Measurements from ENCODE around the gene NPDC1.
"Not testable (repeated sequence)": the region's sequence is repeated elsewhere in the genome, so short reads cannot be mapped to it uniquely, and the experiment has no call there.

The NPDC1 gene

DNA sequence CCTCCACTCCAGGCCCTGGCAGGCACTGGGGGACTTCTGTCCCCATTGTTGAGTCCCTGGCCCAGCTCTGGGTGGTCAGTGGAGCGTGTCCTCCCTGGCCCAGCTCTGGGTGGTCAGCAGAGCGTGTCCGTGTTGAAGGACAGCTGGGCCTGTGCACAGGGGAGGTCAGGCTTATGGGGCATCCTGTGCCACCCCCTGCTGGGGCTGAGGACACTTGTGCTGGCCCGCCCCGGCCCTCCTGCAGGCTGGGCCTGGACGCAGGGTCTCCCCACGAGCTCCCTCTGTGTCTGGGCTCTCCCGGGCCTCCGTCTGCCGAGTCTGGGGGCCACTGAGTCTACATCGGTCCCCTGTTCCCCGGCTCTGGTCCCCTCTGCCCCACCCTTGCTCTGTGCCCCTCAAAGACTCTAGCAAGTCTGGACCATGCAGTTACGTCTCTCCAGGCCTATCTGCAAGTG, 38.1 kb downstream of the NPDC1 start:
- H3K4me3 ChIP-seq (ENCODE audit: low read length) = no peak overlapping the region
- no peak for TF ChIP-seq EZH2phosphoT487 (IDR thresholded peaks at IDR 0.05; ENCODE audit: low read depth)
- H2AFZ ChIP-seq (ENCODE audit: low read depth, low read length) = no peak overlapping the region
- H3K4me1 ChIP-seq (ENCODE audit: low read length) = no peaks in the 10 kb centered on the region
- no peaks in the 10 kb centered on the region; the same call in 1 of the 2 replicates for H3K27me3 ChIP-seq (ENCODE audit: low read depth, low read length)
- no peaks in the 10 kb centered on the region for H3K36me3 ChIP-seq (replicated peaks; ENCODE audit: low read depth, low read length)
- no peaks in the 10 kb centered on the region for H3K79me2 ChIP-seq (ENCODE audit: low read length)
- no peak overlapping the region for H3K4me2 ChIP-seq (ENCODE audit: low read length)
- H3K9ac ChIP-seq (ENCODE audit: low read length) = no peak overlapping the region
- H3K27ac ChIP-seq (ENCODE audit: low read length) = no peak overlapping the region
- no peaks in the 10 kb centered on the region for H3K9me3 ChIP-seq (ENCODE audit: insufficient read depth, low read length)
- H4K20me1 ChIP-seq (ENCODE audit: insufficient read depth, low read length) = no peaks in the 10 kb centered on the region

DNA sequence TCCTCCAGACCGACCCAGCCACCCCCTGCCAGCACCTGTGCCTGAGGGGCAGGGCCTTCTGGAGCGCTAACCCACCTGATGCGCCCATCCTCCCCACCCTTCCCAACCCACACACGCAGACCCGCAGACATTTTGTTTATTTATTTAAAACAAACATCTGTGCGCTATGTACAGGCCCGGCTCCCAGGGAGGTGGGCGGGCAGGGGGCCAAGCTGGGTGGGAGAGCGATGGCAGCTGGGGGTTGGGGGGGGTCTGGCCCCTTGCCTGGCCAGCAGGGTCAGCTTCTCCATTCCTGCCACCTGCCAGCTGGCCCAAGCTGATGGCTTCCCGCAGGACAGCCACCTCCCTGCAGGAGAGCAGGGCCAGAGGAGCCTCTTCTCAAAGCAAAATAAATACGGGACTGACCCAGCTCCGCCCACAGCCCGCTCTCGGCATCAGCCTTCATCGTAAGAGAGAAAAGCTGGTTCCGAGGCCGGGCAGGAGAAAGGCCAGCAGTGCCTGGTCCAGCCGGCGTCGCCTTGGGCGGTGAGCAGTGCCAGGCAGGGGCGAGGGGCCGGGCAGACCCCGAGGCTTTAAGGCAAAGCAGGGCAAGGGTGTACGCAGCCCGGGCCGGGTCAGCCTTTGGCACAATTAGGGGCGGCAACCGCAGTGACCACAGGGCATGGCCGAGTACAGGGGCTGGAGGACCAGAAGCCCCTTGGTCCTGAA, 38.7 kb downstream of the NPDC1 start:
- Histone ChIP-seq H3K9ac (ENCODE audit: low read length) (no peak overlapping the region), H3K9me3 (ENCODE audit: insufficient read depth, low read length) (no peaks in the 10 kb centered on the region), H3K36me3 (replicated peaks; ENCODE audit: low read depth, low read length) (no peaks in the 10 kb centered on the region), H3K4me2 (ENCODE audit: low read length) (no peak overlapping the region), H2AFZ (ENCODE audit: low read depth, low read length) (no peak overlapping the region), H3K79me2 (ENCODE audit: low read length) (no peaks in the 10 kb centered on the region), H3K4me1 (ENCODE audit: low read length) (no peaks in the 10 kb centered on the region), H3K27me3 (ENCODE audit: low read depth, low read length) (peaks cover under 1% of the 10 kb centered on the region), H3K4me3 (ENCODE audit: low read length) (no peak overlapping the region), H4K20me1 (ENCODE audit: insufficient read depth, low read length) (no peaks in the 10 kb centered on the region), H3K27ac (ENCODE audit: low read length) (no peak overlapping the region)
- TF ChIP-seq EZH2phosphoT487 (IDR thresholded peaks at IDR 0.05; ENCODE audit: low read depth) = no peak
- TF ChIP-seq, protein P1, sequence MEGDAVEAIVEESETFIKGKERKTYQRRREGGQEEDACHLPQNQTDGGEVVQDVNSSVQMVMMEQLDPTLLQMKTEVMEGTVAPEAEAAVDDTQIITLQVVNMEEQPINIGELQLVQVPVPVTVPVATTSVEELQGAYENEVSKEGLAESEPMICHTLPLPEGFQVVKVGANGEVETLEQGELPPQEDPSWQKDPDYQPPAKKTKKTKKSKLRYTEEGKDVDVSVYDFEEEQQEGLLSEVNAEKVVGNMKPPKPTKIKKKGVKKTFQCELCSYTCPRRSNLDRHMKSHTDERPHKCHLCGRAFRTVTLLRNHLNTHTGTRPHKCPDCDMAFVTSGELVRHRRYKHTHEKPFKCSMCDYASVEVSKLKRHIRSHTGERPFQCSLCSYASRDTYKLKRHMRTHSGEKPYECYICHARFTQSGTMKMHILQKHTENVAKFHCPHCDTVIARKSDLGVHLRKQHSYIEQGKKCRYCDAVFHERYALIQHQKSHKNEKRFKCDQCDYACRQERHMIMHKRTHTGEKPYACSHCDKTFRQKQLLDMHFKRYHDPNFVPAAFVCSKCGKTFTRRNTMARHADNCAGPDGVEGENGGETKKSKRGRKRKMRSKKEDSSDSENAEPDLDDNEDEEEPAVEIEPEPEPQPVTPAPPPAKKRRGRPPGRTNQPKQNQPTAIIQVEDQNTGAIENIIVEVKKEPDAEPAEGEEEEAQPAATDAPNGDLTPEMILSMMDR (IDR thresholded peaks at IDR 0.05; ENCODE audit: low read depth, low read length) = no peak

DNA sequence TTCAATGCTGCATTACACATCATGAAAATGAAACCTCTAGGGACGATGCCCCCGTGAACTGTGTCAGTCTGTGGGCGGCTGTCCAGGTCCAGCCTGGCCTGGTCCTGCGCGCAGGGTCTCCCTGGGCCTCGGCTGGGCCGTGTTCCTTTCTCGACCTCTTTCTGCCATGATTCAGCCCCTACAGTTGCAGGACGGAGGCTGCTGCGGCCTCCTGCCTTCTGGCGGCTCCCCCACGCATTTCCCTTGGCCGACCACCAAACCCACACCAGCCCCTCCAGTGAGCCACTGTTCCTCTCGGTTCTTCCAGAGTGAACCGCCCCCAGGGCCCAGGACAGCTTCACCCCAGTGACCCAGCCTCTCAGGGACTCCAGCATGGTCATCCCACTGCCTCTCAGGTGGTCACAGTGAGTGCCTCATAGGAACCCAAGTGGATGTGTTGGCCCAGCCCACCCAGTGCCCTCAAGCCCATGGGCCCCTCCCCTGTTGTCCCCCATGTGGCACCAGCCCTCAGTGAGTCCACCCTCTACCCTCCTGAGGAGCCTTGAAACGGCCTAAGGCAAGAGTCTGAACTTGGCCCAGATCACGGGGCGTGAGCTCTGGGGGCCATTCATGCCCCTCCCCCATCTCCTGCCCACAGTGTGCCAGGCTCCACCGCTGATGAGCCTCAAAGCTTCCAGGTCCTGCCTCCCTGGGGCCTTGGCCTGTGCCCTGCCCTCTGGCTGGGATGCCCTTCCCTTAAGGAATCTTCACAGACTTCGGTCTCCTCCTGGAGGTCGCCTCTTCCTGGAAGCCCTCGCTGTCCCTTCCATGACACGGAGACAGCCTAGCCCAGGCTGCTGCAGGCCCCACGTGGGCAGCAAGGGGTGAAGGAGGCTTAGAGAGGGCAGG, 39.6 kb downstream of the NPDC1 start:
- H3K9ac ChIP-seq (ENCODE audit: low read length) = no peak overlapping the region
- H3K4me2 ChIP-seq (ENCODE audit: low read length) = no peak overlapping the region
- no peak overlapping the region for H3K27ac ChIP-seq (ENCODE audit: low read length)
- no peak overlapping the region for H3K4me3 ChIP-seq (ENCODE audit: low read length)
- no peaks in the 10 kb centered on the region for H3K9me3 ChIP-seq (ENCODE audit: insufficient read depth, low read length)
- H4K20me1 ChIP-seq (ENCODE audit: insufficient read depth, low read length) = no peaks in the 10 kb centered on the region
- H3K27me3 ChIP-seq (ENCODE audit: low read depth, low read length) = peaks cover 7% of the 10 kb centered on the region
- no peak overlapping the region for H2AFZ ChIP-seq (ENCODE audit: low read depth, low read length)
- no peaks in the 10 kb centered on the region for H3K79me2 ChIP-seq (ENCODE audit: low read length)
- no peaks in the 10 kb centered on the region for H3K36me3 ChIP-seq (replicated peaks; ENCODE audit: low read depth, low read length)
- TF ChIP-seq, protein P1 (IDR thresholded peaks at IDR 0.05; ENCODE audit: low read depth, low read length) = no peak
- TF ChIP-seq EZH2phosphoT487 (IDR thresholded peaks at IDR 0.05; ENCODE audit: low read depth) = no peak
- peaks cover under 1% of the 10 kb centered on the region; the same call in 1 of the 2 replicates for H3K4me1 ChIP-seq (ENCODE audit: low read length)

DNA sequence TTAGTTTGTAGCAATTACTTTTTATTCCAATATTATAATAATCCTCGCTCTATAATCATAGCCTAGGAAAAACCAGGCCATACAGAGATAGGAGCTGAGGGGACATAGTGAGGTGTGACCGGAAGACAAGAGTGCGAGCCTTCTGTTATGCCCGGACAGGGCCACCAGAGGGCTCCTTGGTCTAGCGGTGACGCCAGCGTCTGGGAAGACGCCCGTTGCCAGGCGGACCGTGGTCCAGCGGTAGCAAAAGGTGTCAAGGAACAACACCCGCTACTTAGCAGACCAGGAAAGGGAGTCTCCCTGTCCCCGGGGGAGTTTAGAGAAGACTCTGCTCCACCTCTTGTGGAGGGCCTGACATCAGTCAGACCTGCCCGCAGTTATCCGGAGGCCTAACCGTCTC, 41.7 kb downstream of the NPDC1 start:
- H3K27ac ChIP-seq (ENCODE audit: low read length); H2AFZ ChIP-seq (ENCODE audit: low read depth, low read length); H4K20me1 ChIP-seq (ENCODE audit: insufficient read depth, low read length); H3K9me3 ChIP-seq (ENCODE audit: insufficient read depth, low read length); H3K4me2 ChIP-seq (ENCODE audit: low read length); H3K9ac ChIP-seq (ENCODE audit: low read length); H3K4me3 ChIP-seq (ENCODE audit: low read length); H3K36me3 ChIP-seq (replicated peaks; ENCODE audit: low read depth, low read length); H3K79me2 ChIP-seq (ENCODE audit: low read length): not testable (repeated sequence)
- TF ChIP-seq, protein P1 (IDR thresholded peaks at IDR 0.05; ENCODE audit: low read depth, low read length) = peak; percentile 19; the same call in 1 of the 2 replicates
- Histone ChIP-seq H3K4me1 (ENCODE audit: low read length) (peaks cover 21% of the 10 kb centered on the region), H3K27me3 (ENCODE audit: low read depth, low read length) (peaks cover 10% of the 10 kb centered on the region)
